Subcutaneous adipose tissue (tissue), 4 donors: Measurements from ENCODE around the gene AUTS2. TPM values are rescaled to one million over a fixed set of nuclear protein-coding genes. Genes with fewer than 3 reads are reported as not detected.

ENCODE experiments used
- CTCF ChIP-seq: fragments of 450-650 bp; IDR thresholded peaks from one replicate; pipeline ENCODE4 v1.5.1; 2016; ENCODE audit warnings: low read depth, mild to moderate bottlenecking, control low read depth, antibody characterized with exemption, moderate library complexity
- total RNA-seq, 4 donors: library from RNA; depleted of rRNA; stranded (reverse); fragments of >200 nt; gene quantifications; one replicate each; pipeline ENCODE4 v1.1.0, GENCODE V29; 2016

Gene AUTS2
- total RNA-seq, 4 donors from 2014 or later, result 22.4 to 46.9 (median 27.4) TPM

- TF ChIP-seq CTCF, result no peak
Measured at GRCh38 chr7:70700941-70701425, 1102.7 kb downstream of the AUTS2 start.

GRCh38 chr7:70701477-70701876 is 1103.2 kb downstream of the AUTS2 start:
- no peak for TF ChIP-seq CTCF

GRCh38 chr7:70701991-70702390 is 1103.7 kb downstream of the AUTS2 start:
- TF ChIP-seq CTCF, result no peak

GRCh38 chr7:70703785-70704184 is 1105.5 kb downstream of the AUTS2 start:
- no peak for TF ChIP-seq CTCF

- TF ChIP-seq CTCF, result no peak
Measured at GRCh38 chr7:70704831-70705346, 1106.6 kb downstream of the AUTS2 start.

- TF ChIP-seq CTCF, result no peak
Measured at GRCh38 chr7:70706204-70706603, 1107.9 kb downstream of the AUTS2 start.

GRCh38 chr7:70706698-70707097 is 1108.4 kb downstream of the AUTS2 start:
- TF ChIP-seq CTCF, result no peak
